ENCODE data around the gene NEK6.

DNA sequence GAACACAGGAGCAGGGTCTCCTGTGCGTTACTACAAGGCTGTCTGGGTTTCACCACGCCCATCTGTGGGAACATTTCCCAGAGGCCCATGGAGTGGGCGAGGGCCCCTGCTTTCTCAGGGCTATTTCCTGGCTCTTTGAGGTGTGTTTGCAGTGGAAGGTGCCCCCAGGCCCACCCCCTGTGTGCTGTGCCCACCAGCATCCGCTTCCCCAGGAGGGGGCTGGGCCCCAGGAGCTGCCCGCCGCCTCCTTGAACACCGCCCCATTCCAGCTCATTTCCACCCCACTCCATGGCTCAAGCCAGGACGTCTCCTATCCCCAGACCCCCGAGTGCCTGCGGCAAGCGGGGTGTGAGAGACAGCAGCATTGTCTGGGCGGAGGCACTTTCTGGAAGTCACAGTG is 70.5 kb downstream of the NEK6 start:
- TF ChIP-seq ZC3H10 (CRISPR knock-in tag; IDR thresholded peaks at IDR 0.05) (no peak), ISL1 (CRISPR knock-in tag; IDR thresholded peaks at IDR 0.05) (no peak), ZFP30 (CRISPR knock-in tag; IDR thresholded peaks at IDR 0.05) (no peak), ZNF70 (CRISPR knock-in tag; IDR thresholded peaks at IDR 0.05) (no peak), ARNTL (CRISPR knock-in tag; IDR thresholded peaks at IDR 0.05; ENCODE audit: borderline replicate concordance, low read depth) (no peak), TOX (CRISPR knock-in tag; IDR thresholded peaks at IDR 0.05; ENCODE audit: borderline replicate concordance) (no peak), CSDC2 (CRISPR knock-in tag; IDR thresholded peaks at IDR 0.05) (no peak), ESRRG (CRISPR knock-in tag; IDR thresholded peaks at IDR 0.05) (no peak)
- TF ChIP-seq, protein P1, sequence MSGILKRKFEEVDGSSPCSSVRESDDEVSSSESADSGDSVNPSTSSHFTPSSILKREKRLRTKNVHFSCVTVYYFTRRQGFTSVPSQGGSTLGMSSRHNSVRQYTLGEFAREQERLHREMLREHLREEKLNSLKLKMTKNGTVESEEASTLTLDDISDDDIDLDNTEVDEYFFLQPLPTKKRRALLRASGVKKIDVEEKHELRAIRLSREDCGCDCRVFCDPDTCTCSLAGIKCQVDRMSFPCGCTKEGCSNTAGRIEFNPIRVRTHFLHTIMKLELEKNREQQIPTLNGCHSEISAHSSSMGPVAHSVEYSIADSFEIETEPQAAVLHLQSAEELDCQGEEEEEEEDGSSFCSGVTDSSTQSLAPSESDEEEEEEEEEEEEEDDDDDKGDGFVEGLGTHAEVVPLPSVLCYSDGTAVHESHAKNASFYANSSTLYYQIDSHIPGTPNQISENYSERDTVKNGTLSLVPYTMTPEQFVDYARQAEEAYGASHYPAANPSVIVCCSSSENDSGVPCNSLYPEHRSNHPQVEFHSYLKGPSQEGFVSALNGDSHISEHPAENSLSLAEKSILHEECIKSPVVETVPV (CRISPR knock-in tag; IDR thresholded peaks at IDR 0.05): no peak
- TF ChIP-seq, protein P2, sequence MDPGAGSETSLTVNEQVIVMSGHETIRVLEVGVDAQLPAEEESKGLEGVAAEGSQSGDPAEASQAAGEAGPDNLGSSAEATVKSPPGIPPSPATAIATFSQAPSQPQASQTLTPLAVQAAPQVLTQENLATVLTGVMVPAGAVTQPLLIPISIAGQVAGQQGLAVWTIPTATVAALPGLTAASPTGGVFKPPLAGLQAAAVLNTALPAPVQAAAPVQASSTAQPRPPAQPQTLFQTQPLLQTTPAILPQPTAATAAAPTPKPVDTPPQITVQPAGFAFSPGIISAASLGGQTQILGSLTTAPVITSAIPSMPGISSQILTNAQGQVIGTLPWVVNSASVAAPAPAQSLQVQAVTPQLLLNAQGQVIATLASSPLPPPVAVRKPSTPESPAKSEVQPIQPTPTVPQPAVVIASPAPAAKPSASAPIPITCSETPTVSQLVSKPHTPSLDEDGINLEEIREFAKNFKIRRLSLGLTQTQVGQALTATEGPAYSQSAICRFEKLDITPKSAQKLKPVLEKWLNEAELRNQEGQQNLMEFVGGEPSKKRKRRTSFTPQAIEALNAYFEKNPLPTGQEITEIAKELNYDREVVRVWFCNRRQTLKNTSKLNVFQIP (CRISPR knock-in tag; IDR thresholded peaks at IDR 0.05; ENCODE audit: borderline replicate concordance, low read depth): no peak

Measured in SK-N-SH treated with all-trans-retinoic acid at 6 μM for 48 hours (cell line).